Endothelial cell of umbilical vein (primary cell): ENCODE results near the gene POLR2B. TPM values are rescaled to one million over a fixed set of nuclear protein-coding genes. Genes with fewer than 3 reads are reported as not detected.
A peak's percentile ranks its signal among the peaks of the same experiment; 100 is the strongest.

ENCODE experiments used
- BruUV-seq: library from RNA; stranded (reverse); fragments of 400-500 nt; replicated peaks from 2 replicates; lab custom pipeline; 2021; lab: Mats Ljungman, UMichigan
- CTCF ChIA-PET: fragments of 300-600, 350-600 bp; sonication (Branson Sonifier 250); formaldehyde crosslinking; loops from one replicate; lab custom pipeline; 2021; ENCODE audit warnings: antibody characterized with exemption, inconsistent platforms; lab: Charles Lee
- POLR2A ChIA-PET: fragments of 300-600, 350-600 bp; sonication (Branson Sonifier 250); formaldehyde crosslinking; loops from one replicate; lab custom pipeline; 2021; ENCODE audit warnings: antibody characterized with exemption, inconsistent platforms; lab: Charles Lee
- DNase-seq: peaks from one replicate; pipeline ENCODE4 v3.0.0-alpha.2; 2011; ENCODE audit warnings: low read depth, low spot score
- FAIRE-seq: peaks from 2 replicates; lab custom pipeline; 2011; peaks lifted over from hg19 to GRCh38; lab: Jason Lieb, UNC
- H2AFZ ChIP-seq: 2 replicates; pipeline ENCODE4 v1.6.0; 2012; ENCODE audit warnings: low read depth, low read length, control low read depth, inconsistent platforms
- H3K27ac ChIP-seq: 2 replicates; pipeline ENCODE4 v1.5.1; 2011; ENCODE audit warnings: low read depth, mild to moderate bottlenecking, control low read depth, low read length, moderate library complexity; ENCODE audit not compliant: insufficient read depth
- H3K27me3 ChIP-seq, 2 experiments: 2 replicates each; pipeline versions ENCODE4 v1.6.0 to v1.6.1; 2011; ENCODE audit warnings: low read length in 2 of 2, mixed read lengths in 1 of 2; ENCODE audit not compliant: control insufficient read depth in 2 of 2, insufficient read depth in 2 of 2
- H3K36me3 ChIP-seq, 2 experiments: 2 replicates in 1 of 2; 3 replicates in 1 of 2; pipeline ENCODE4 v1.5.1; 2011; ENCODE audit warnings: low read length in 2 of 2, mild to moderate bottlenecking in 1 of 2, moderate library complexity in 1 of 2; ENCODE audit not compliant: control insufficient read depth in 2 of 2, insufficient read depth in 2 of 2; ENCODE audit errors: extremely low read depth in 1 of 2
- H3K4me1 ChIP-seq: 3 replicates; pipeline ENCODE4 v1.5.1; 2011; ENCODE audit warnings: mild to moderate bottlenecking, low read length; ENCODE audit not compliant: control insufficient read depth, insufficient read depth; ENCODE audit errors: extremely low read depth
- H3K4me2 ChIP-seq: 2 replicates; pipeline ENCODE4 v1.6.1; 2011; ENCODE audit warnings: low read length, control low read depth, mixed read lengths; ENCODE audit not compliant: insufficient read depth
- H3K4me3 ChIP-seq, 3 experiments: fragments of 200-600 bp in 1 of 3; sonication (generic), shearing (Covaris generic) in 1 of 3; replicated peaks in 1 of 3; 2 replicates each; pipeline ENCODE4 v1.5.1; 2011 to 2016; ENCODE audit warnings: control low read depth in 3 of 3, low read length in 3 of 3, mild to moderate bottlenecking in 2 of 3, inconsistent platforms in 1 of 3, low read depth in 1 of 3, moderate library complexity in 1 of 3; ENCODE audit not compliant: insufficient read depth in 1 of 3
- H3K79me2 ChIP-seq: 2 replicates; pipeline ENCODE4 v1.6.0; 2012; ENCODE audit warnings: low read length, inconsistent platforms; ENCODE audit not compliant: control insufficient read depth, insufficient read depth
- H3K9ac ChIP-seq: replicated peaks from 2 replicates; pipeline ENCODE3; 2011; ENCODE audit warnings: low read length, control low read depth; ENCODE audit not compliant: insufficient read depth; ENCODE audit errors: extremely low read depth
- H3K9me1 ChIP-seq: replicated peaks from 3 replicates; pipeline ENCODE4 v1.6.0; 2011; ENCODE audit warnings: mild to moderate bottlenecking, low read length; ENCODE audit not compliant: control insufficient read depth, insufficient read depth; ENCODE audit errors: extremely low read depth
- H3K9me3 ChIP-seq: replicated peaks from 2 replicates; pipeline ENCODE4 v1.5.1; 2012; ENCODE audit warnings: low read length, inconsistent platforms; ENCODE audit not compliant: control insufficient read depth, insufficient read depth
- H4K20me1 ChIP-seq: replicated peaks from 2 replicates; pipeline ENCODE3; 2011; ENCODE audit warnings: mild to moderate bottlenecking, low read length; ENCODE audit not compliant: control insufficient read depth, insufficient read depth; ENCODE audit errors: extremely low read depth
- CTCF ChIP-seq, 2 donors: IDR thresholded peaks; 1 replicate in 1 of 2; 2 replicates in 1 of 2; pipeline ENCODE4 v1.5.1; 2011; ENCODE audit warnings: low read length in 2 of 2, mild to moderate bottlenecking in 2 of 2, moderate library complexity in 2 of 2, control low read depth in 1 of 2, inconsistent platforms in 1 of 2, low read depth in 1 of 2; ENCODE audit not compliant: insufficient read depth in 1 of 2; ENCODE audit errors: extremely low read depth in 1 of 2
- EZH2 ChIP-seq: IDR thresholded peaks from 2 replicates; pipeline ENCODE4 v1.6.1; 2012; ENCODE audit warnings: borderline replicate concordance, low read depth, mild to moderate bottlenecking, moderate library complexity, low read length, inconsistent platforms; ENCODE audit not compliant: severe bottlenecking
- FOS ChIP-seq: IDR thresholded peaks from 2 replicates; pipeline ENCODE4 v1.6.1; 2011; ENCODE audit warnings: mild to moderate bottlenecking, low read length, moderate library complexity, borderline replicate concordance; ENCODE audit not compliant: insufficient read depth
- GATA2 ChIP-seq: IDR thresholded peaks from 2 replicates; pipeline ENCODE4 v1.7.0; 2011; ENCODE audit warnings: low read depth, mild to moderate bottlenecking, moderate library complexity, mixed read lengths, low read length; ENCODE audit not compliant: insufficient read length, insufficient read depth
- JUN ChIP-seq: IDR thresholded peaks from 2 replicates; pipeline ENCODE4 v1.6.1; 2011; ENCODE audit warnings: borderline replicate concordance, low read depth; ENCODE audit not compliant: insufficient read length, insufficient read depth
- MAX ChIP-seq: IDR thresholded peaks from 2 replicates; pipeline ENCODE4 v1.6.1; 2011; ENCODE audit not compliant: insufficient read depth, insufficient read length
- MYC ChIP-seq: IDR thresholded peaks from one replicate; pipeline ENCODE4 v1.6.1; 2011; ENCODE audit warnings: mild to moderate bottlenecking, low read depth, low read length
- POLR2A ChIP-seq: IDR thresholded peaks from 2 replicates; pipeline ENCODE4 v1.6.1; 2012; ENCODE audit warnings: low read depth, mild to moderate bottlenecking, control low read depth, low read length
- POLR2AphosphoS5 ChIP-seq: IDR thresholded peaks from 2 replicates; pipeline ENCODE4 v1.6.1; 2012; ENCODE audit warnings: low read depth, mild to moderate bottlenecking, control low read depth, low read length, moderate library complexity; ENCODE audit not compliant: insufficient read depth
- dilution Hi-C: fragments of 300-500 bp; cut with MboI; formaldehyde crosslinking; loops from one replicate; pipeline ENCODE4 v1.15.0; 2019; ENCODE audit warnings: low sequenced_read_pairs; ENCODE audit not compliant: extremely low pct_ligation_motif_present
- intact Hi-C: fragments of 100-400 bp; cut with micrococcal nuclease; formaldehyde crosslinking; loops from one replicate; pipeline ENCODE4 v1.10.0; 2022
- polyA plus RNA-seq, 4 experiments: library from polyadenylated mRNA; depleted of rRNA in 3 of 4; stranded (reverse) in 3 of 4; unstranded in 1 of 4; fragments of >200 nt; gene quantifications; 2 replicates each; pipeline versions ENCODE4 v1.2.1 to v1.2.3, GENCODE V29; 2011 to 2012; ENCODE audit warnings: missing spikeins in 1 of 4
- total RNA-seq: library from RNA; stranded (reverse); gene quantifications from 2 replicates; pipeline ENCODE4 v1.2.3, GENCODE V29; 2021

The POLR2B gene
- total and polyA plus RNA-seq, 2 donors (not counting 3 experiments of a cell fraction or from before 2014, with no cell fraction given) = 75.5 to 148 TPM

GRCh38 chr4:57076646-57077045 is 98.0 kb downstream of the POLR2B start:
- Histone ChIP-seq H2AFZ (no peak overlapping the region), H3K79me2 (peaks cover 68% of the 10 kb centered on the region), H3K9ac (no peak overlapping the region), H3K4me3 (no peak overlapping the region), H3K27ac (peak overlapping the region; percentile 26), H3K27me3 (no peaks in the 10 kb centered on the region), H3K36me3 (peaks cover 3 to 4% of the 10 kb centered on the region in 2 experiments), H3K4me2 (no peak overlapping the region), H3K9me1 (no peaks in the 10 kb centered on the region), H4K20me1 (no peaks in the 10 kb centered on the region), H3K4me1 (peaks cover 52% of the 10 kb centered on the region), H3K9me3 (no peaks in the 10 kb centered on the region)
- FAIRE-seq (no peak), DNase-seq (no peak)
- CTCF ChIA-PET = no interaction called here
- POLR2A ChIA-PET = no interaction called here
- TF ChIP-seq GATA2 (no peak), JUN (no peak), FOS (no peak), EZH2 (no peak), MYC (no peak), MAX (no peak), CTCF (IDR thresholded peaks at IDR 0.05; ENCODE audit: extremely low read depth in 1 of 2, insufficient read depth in 1 of 2, low read depth in 1 of 2, low read length in 2 of 2) (no peak), POLR2A (no peak), POLR2AphosphoS5 (no peak)
- no TSS peak for BruUV-seq
- dilution Hi-C loops = no loop called here
- intact Hi-C loops = no loop called here
